WTC11 (cell line): ENCODE data around the gene MACROD2. TPM values are rescaled to one million over a fixed set of nuclear protein-coding genes. Genes with fewer than 3 reads are reported as not detected.

ENCODE experiments used
- ATAC-seq: fragments of 200-7000 bp; cut with Tn5 transposase; 2 replicates; pipeline ENCODE4 v1.10.0; 2021; ENCODE audit warnings: mild to moderate bottlenecking, moderate library complexity
- CTCF ChIA-PET: fragments of 300-600 bp; sonication (Branson Sonifier 250); formaldehyde crosslinking; loops from one replicate; lab custom pipeline; 2021; ENCODE audit warnings: antibody characterized with exemption; lab: Charles Lee
- POLR2A ChIA-PET: fragments of 350-600 bp; sonication (Branson Sonifier 250); formaldehyde crosslinking; loops from one replicate; lab custom pipeline; 2021; ENCODE audit warnings: antibody characterized with exemption; lab: Charles Lee
- DNase-seq: peaks from one replicate; pipeline ENCODE4 v3.0.0; 2021; ENCODE audit warnings: low spot score
- H3K27ac Mint-ChIP-seq: 2 replicates; pipeline ENCODE4 v1.8.0; 2021; ENCODE audit warnings: mixed read lengths
- H3K27me3 Mint-ChIP-seq: 2 replicates; pipeline ENCODE4 v1.8.0; 2021; ENCODE audit warnings: low read depth, mild to moderate bottlenecking, moderate library complexity, mixed read lengths
- H3K36me3 Mint-ChIP-seq: 2 replicates; pipeline ENCODE4 v1.8.0; 2021; ENCODE audit warnings: mixed read lengths
- H3K4me1 Mint-ChIP-seq: 2 replicates; pipeline ENCODE4 v1.8.0; 2022; ENCODE audit warnings: mixed read lengths
- H3K4me3 Mint-ChIP-seq: 2 replicates; pipeline ENCODE4 v1.8.0; 2021; ENCODE audit warnings: mild to moderate bottlenecking, moderate library complexity, mixed read lengths
- H3K9me3 Mint-ChIP-seq: 2 replicates; pipeline ENCODE4 v1.8.0; 2021; ENCODE audit warnings: mixed read lengths
- ATF1 ChIP-seq: sonication (generic); formaldehyde crosslinking; IDR thresholded peaks from 2 replicates; pipeline ENCODE4 v1.8.1; 2023; ENCODE audit warnings: mild to moderate bottlenecking, moderate library complexity, missing genetic modification reagents
- CREB1 ChIP-seq: sonication (generic); formaldehyde crosslinking; IDR thresholded peaks from 2 replicates; pipeline ENCODE4 v1.8.0; 2023; ENCODE audit warnings: mild to moderate bottlenecking, missing genetic modification reagents
- ESRRA ChIP-seq: sonication (generic); formaldehyde crosslinking; IDR thresholded peaks from 2 replicates; pipeline ENCODE4 v1.8.1; 2022; ENCODE audit warnings: mild to moderate bottlenecking, missing genetic modification reagents, borderline replicate concordance
- FOXK1 ChIP-seq: sonication (generic); formaldehyde crosslinking; IDR thresholded peaks from 2 replicates; pipeline ENCODE4 v1.8.0; 2022; ENCODE audit warnings: mild to moderate bottlenecking, moderate library complexity, missing genetic modification reagents
- GRHL2 ChIP-seq: fragments of 250-450 bp; sonication (Bioruptor Pico); IDR thresholded peaks from 2 replicates; pipeline ENCODE4 v1.8.0; 2022; ENCODE audit warnings: mild to moderate bottlenecking, moderate library complexity; ENCODE audit not compliant: insufficient replicate concordance, severe bottlenecking
- HMGA2 ChIP-seq: fragments of 250-450 bp; sonication (Bioruptor Pico); IDR thresholded peaks from 2 replicates; pipeline ENCODE4 v1.4.0; 2021; ENCODE audit warnings: mild to moderate bottlenecking, moderate library complexity
- JAZF1 ChIP-seq: fragments of 250-450 bp; sonication (Bioruptor Pico); IDR thresholded peaks from 2 replicates; pipeline ENCODE4 v1.9.0; 2021; ENCODE audit warnings: moderate library complexity, mild to moderate bottlenecking, inconsistent platforms
- NFYB ChIP-seq: sonication (generic); formaldehyde crosslinking; conservative IDR thresholded peaks from 2 replicates; pipeline ENCODE4 v1.8.0; 2022; ENCODE audit warnings: low read depth, missing genetic modification reagents
- NR1H2 ChIP-seq: sonication (generic); formaldehyde crosslinking; IDR thresholded peaks from 2 replicates; pipeline ENCODE4 v1.9.0; 2021; ENCODE audit warnings: mild to moderate bottlenecking, moderate library complexity, missing genetic modification reagents
- NR2C2 ChIP-seq: sonication (generic); formaldehyde crosslinking; IDR thresholded peaks from 2 replicates; pipeline ENCODE4 v1.8.0; 2022; ENCODE audit warnings: mild to moderate bottlenecking, missing genetic modification reagents
- OVOL2 ChIP-seq: fragments of 250-450 bp; sonication (Bioruptor Pico); IDR thresholded peaks from 2 replicates; pipeline ENCODE4 v1.9.0; 2021; ENCODE audit warnings: mild to moderate bottlenecking, borderline replicate concordance
- SMAD3 ChIP-seq: sonication (generic); formaldehyde crosslinking; IDR thresholded peaks from 2 replicates; pipeline ENCODE4 v1.8.0; 2022; ENCODE audit warnings: missing genetic modification reagents, mild to moderate bottlenecking, borderline replicate concordance
- TEAD1 ChIP-seq: sonication (generic); formaldehyde crosslinking; IDR thresholded peaks from 2 replicates; pipeline ENCODE4 v1.8.0; 2022; ENCODE audit warnings: mild to moderate bottlenecking, missing genetic modification reagents
- ZBTB21 ChIP-seq: sonication (generic); formaldehyde crosslinking; IDR thresholded peaks from 2 replicates; pipeline ENCODE4 v1.8.1; 2023; ENCODE audit warnings: mild to moderate bottlenecking, missing genetic modification reagents, borderline replicate concordance
- ZNF121 ChIP-seq: sonication (generic); formaldehyde crosslinking; IDR thresholded peaks from 2 replicates; pipeline ENCODE4 v1.8.0; 2023; ENCODE audit warnings: missing genetic modification reagents
- ZNF219 ChIP-seq: sonication (generic); formaldehyde crosslinking; IDR thresholded peaks from 2 replicates; pipeline ENCODE4 v1.8.0; 2023; ENCODE audit warnings: missing genetic modification reagents, mild to moderate bottlenecking, borderline replicate concordance
- ZNF416 ChIP-seq: fragments of 250-450 bp; sonication (Bioruptor Pico); IDR thresholded peaks from 2 replicates; pipeline ENCODE4 v1.9.0; 2021; ENCODE audit warnings: mild to moderate bottlenecking, inconsistent platforms
- total RNA-seq: library from RNA; stranded (reverse); gene quantifications from 3 replicates; pipeline ENCODE4 v1.2.3, GENCODE V29; 2021
- TF ChIP-seq, protein P1 (sequence below): sonication (generic); formaldehyde crosslinking; IDR thresholded peaks from 2 replicates; pipeline ENCODE4 v1.8.0; 2022; ENCODE audit warnings: mild to moderate bottlenecking, missing genetic modification reagents
- TF ChIP-seq, protein P2 (sequence below): sonication (generic); formaldehyde crosslinking; IDR thresholded peaks from 2 replicates; pipeline ENCODE4 v1.8.1; 2023; ENCODE audit warnings: mild to moderate bottlenecking, missing genetic modification reagents
- TF ChIP-seq, protein P3 (sequence below): sonication (generic); formaldehyde crosslinking; IDR thresholded peaks from 2 replicates; pipeline ENCODE4 v1.8.1; 2023; ENCODE audit warnings: mild to moderate bottlenecking, missing genetic modification reagents
- TF ChIP-seq, protein P4 (sequence below): fragments of 250-450 bp; sonication (Bioruptor Pico); IDR thresholded peaks from 2 replicates; pipeline ENCODE4 v1.9.0; 2021; ENCODE audit warnings: mild to moderate bottlenecking
- TF ChIP-seq, protein P5 (sequence below): sonication (generic); formaldehyde crosslinking; IDR thresholded peaks from 2 replicates; pipeline ENCODE4 v1.8.0; 2023; ENCODE audit warnings: missing genetic modification reagents, mild to moderate bottlenecking, borderline replicate concordance
- TF ChIP-seq, protein P6 (sequence below): sonication (generic); formaldehyde crosslinking; IDR thresholded peaks from 2 replicates; pipeline ENCODE4 v1.8.1; 2022; ENCODE audit warnings: mild to moderate bottlenecking, moderate library complexity, missing genetic modification reagents
- TF ChIP-seq, protein P7 (sequence below): sonication (generic); formaldehyde crosslinking; IDR thresholded peaks from 2 replicates; pipeline ENCODE4 v1.8.1; 2022; ENCODE audit warnings: low read depth, mild to moderate bottlenecking, moderate library complexity, missing genetic modification reagents, borderline replicate concordance

MACROD2 gene
- total RNA-seq, 1 experiment from 2014 or later, result 4.1 TPM

DNA sequence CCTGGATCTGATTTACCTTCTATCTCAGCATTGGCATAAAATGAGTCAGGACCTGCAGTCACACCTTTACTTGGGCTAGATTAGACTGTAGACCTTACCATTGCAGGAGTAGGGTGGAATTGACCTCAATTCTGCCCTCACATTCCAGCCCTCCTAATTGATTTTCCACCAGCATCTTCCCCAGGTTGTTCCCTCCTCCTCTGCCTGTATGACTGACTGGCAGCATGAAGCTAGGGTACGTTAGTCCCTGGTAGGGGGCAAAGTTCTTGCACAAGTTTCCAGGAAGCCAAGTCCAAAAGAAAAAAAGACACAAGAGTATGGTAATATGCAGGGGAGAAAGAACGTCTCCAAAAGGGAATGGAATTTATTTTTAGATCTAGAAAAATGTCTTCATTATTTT is 567.7 kb downstream of the MACROD2 start:
- POLR2A ChIA-PET, result no interaction called here
- Mint-ChIP-seq H3K36me3 (peaks cover 17% of the 10 kb centered on the region), H3K9me3 (peaks cover 24% of the 10 kb centered on the region), H3K4me3 (no peak overlapping the region), H3K27ac (peak overlapping the region; percentile 89), H3K27me3 (no peaks in the 10 kb centered on the region), H3K4me1 (peaks cover 13% of the 10 kb centered on the region)
- ATAC-seq (peak; percentile 46), DNase-seq (no peak)
- TF ChIP-seq GRHL2 (CRISPR knock-in tag) (no peak), NR2C2 (CRISPR knock-in tag) (no peak), ESRRA (CRISPR knock-in tag) (no peak), ZNF416 (CRISPR knock-in tag) (no peak), FOXK1 (CRISPR knock-in tag) (no peak), TEAD1 (CRISPR knock-in tag) (no peak), ZBTB21 (CRISPR knock-in tag) (no peak), NR1H2 (CRISPR knock-in tag) (no peak), SMAD3 (CRISPR knock-in tag) (no peak)
- TF ChIP-seq, protein P1, sequence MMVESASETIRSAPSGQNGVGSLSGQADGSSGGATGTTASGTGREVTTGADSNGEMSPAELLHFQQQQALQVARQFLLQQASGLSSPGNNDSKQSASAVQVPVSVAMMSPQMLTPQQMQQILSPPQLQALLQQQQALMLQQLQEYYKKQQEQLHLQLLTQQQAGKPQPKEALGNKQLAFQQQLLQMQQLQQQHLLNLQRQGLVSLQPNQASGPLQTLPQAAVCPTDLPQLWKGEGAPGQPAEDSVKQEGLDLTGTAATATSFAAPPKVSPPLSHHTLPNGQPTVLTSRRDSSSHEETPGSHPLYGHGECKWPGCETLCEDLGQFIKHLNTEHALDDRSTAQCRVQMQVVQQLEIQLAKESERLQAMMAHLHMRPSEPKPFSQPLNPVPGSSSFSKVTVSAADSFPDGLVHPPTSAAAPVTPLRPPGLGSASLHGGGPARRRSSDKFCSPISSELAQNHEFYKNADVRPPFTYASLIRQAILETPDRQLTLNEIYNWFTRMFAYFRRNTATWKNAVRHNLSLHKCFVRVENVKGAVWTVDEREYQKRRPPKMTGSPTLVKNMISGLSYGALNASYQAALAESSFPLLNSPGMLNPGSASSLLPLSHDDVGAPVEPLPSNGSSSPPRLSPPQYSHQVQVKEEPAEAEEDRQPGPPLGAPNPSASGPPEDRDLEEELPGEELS (CRISPR knock-in tag), result no peak
- TF ChIP-seq, protein P2, sequence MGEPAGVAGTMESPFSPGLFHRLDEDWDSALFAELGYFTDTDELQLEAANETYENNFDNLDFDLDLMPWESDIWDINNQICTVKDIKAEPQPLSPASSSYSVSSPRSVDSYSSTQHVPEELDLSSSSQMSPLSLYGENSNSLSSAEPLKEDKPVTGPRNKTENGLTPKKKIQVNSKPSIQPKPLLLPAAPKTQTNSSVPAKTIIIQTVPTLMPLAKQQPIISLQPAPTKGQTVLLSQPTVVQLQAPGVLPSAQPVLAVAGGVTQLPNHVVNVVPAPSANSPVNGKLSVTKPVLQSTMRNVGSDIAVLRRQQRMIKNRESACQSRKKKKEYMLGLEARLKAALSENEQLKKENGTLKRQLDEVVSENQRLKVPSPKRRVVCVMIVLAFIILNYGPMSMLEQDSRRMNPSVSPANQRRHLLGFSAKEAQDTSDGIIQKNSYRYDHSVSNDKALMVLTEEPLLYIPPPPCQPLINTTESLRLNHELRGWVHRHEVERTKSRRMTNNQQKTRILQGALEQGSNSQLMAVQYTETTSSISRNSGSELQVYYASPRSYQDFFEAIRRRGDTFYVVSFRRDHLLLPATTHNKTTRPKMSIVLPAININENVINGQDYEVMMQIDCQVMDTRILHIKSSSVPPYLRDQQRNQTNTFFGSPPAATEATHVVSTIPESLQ (CRISPR knock-in tag), result no peak
- TF ChIP-seq, protein P3, sequence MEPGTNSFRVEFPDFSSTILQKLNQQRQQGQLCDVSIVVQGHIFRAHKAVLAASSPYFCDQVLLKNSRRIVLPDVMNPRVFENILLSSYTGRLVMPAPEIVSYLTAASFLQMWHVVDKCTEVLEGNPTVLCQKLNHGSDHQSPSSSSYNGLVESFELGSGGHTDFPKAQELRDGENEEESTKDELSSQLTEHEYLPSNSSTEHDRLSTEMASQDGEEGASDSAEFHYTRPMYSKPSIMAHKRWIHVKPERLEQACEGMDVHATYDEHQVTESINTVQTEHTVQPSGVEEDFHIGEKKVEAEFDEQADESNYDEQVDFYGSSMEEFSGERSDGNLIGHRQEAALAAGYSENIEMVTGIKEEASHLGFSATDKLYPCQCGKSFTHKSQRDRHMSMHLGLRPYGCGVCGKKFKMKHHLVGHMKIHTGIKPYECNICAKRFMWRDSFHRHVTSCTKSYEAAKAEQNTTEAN (CRISPR knock-in tag), result no peak
- CTCF ChIA-PET, result no interaction called here

DNA sequence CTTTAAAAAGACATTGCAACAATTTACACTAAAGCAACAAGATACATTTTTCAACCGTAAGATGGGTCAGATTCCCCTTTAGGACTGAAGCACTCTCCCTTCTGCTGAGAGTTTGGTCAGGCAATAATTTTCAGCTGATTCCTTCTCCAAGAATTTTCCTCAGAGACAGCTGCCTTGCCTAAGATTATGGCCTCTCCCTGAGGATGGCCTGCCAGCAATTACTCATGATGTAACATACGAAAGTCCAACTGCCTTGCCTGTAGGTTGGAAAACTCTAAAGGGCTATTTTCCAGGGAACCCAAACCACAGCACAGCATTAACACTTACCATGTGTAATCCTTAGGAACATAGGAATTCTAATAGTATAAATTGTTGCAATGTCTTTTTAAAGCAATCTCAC is 571.2 kb downstream of the MACROD2 start:
- H3K4me1 Mint-ChIP-seq, result peaks cover 21% of the 10 kb centered on the region
- TF ChIP-seq FOXK1 (CRISPR knock-in tag), result no peak
- no peak for TF ChIP-seq HMGA2 (CRISPR knock-in tag)
- TF ChIP-seq, protein P4, sequence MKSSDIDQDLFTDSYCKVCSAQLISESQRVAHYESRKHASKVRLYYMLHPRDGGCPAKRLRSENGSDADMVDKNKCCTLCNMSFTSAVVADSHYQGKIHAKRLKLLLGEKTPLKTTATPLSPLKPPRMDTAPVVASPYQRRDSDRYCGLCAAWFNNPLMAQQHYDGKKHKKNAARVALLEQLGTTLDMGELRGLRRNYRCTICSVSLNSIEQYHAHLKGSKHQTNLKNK, result no peak
- no peak for TF ChIP-seq ESRRA (CRISPR knock-in tag)
- TF ChIP-seq, protein P5, sequence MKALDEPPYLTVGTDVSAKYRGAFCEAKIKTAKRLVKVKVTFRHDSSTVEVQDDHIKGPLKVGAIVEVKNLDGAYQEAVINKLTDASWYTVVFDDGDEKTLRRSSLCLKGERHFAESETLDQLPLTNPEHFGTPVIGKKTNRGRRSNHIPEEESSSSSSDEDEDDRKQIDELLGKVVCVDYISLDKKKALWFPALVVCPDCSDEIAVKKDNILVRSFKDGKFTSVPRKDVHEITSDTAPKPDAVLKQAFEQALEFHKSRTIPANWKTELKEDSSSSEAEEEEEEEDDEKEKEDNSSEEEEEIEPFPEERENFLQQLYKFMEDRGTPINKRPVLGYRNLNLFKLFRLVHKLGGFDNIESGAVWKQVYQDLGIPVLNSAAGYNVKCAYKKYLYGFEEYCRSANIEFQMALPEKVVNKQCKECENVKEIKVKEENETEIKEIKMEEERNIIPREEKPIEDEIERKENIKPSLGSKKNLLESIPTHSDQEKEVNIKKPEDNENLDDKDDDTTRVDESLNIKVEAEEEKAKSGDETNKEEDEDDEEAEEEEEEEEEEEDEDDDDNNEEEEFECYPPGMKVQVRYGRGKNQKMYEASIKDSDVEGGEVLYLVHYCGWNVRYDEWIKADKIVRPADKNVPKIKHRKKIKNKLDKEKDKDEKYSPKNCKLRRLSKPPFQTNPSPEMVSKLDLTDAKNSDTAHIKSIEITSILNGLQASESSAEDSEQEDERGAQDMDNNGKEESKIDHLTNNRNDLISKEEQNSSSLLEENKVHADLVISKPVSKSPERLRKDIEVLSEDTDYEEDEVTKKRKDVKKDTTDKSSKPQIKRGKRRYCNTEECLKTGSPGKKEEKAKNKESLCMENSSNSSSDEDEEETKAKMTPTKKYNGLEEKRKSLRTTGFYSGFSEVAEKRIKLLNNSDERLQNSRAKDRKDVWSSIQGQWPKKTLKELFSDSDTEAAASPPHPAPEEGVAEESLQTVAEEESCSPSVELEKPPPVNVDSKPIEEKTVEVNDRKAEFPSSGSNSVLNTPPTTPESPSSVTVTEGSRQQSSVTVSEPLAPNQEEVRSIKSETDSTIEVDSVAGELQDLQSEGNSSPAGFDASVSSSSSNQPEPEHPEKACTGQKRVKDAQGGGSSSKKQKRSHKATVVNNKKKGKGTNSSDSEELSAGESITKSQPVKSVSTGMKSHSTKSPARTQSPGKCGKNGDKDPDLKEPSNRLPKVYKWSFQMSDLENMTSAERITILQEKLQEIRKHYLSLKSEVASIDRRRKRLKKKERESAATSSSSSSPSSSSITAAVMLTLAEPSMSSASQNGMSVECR (CRISPR knock-in tag), result no peak
- TF ChIP-seq, protein P6, sequence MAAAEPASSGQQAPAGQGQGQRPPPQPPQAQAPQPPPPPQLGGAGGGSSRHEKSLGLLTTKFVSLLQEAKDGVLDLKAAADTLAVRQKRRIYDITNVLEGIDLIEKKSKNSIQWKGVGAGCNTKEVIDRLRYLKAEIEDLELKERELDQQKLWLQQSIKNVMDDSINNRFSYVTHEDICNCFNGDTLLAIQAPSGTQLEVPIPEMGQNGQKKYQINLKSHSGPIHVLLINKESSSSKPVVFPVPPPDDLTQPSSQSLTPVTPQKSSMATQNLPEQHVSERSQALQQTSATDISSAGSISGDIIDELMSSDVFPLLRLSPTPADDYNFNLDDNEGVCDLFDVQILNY (CRISPR knock-in tag), result no peak
- TF ChIP-seq CREB1, result no peak
- TF ChIP-seq ZNF121 (CRISPR knock-in tag), result no peak
- TF ChIP-seq OVOL2 (CRISPR knock-in tag), result no peak
- TF ChIP-seq ATF1 (CRISPR knock-in tag), result no peak
- TF ChIP-seq NFYB (CRISPR knock-in tag), result no peak
- TF ChIP-seq ZNF219 (CRISPR knock-in tag), result no peak
- TF ChIP-seq TEAD1 (CRISPR knock-in tag), result no peak
- TF ChIP-seq JAZF1 (CRISPR knock-in tag), result no peak
- TF ChIP-seq, protein P7, sequence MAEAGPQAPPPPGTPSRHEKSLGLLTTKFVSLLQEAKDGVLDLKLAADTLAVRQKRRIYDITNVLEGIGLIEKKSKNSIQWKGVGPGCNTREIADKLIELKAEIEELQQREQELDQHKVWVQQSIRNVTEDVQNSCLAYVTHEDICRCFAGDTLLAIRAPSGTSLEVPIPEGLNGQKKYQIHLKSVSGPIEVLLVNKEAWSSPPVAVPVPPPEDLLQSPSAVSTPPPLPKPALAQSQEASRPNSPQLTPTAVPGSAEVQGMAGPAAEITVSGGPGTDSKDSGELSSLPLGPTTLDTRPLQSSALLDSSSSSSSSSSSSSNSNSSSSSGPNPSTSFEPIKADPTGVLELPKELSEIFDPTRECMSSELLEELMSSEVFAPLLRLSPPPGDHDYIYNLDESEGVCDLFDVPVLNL (CRISPR knock-in tag), result no peak
- no peak for TF ChIP-seq ZBTB21 (CRISPR knock-in tag)
- TF ChIP-seq, all 79 proteins: peak for 0
- ATAC-seq, result no peak
- Mint-ChIP-seq H3K9me3 (peaks cover 24% of the 10 kb centered on the region), H3K36me3 (peaks cover 17% of the 10 kb centered on the region), H3K27me3 (no peaks in the 10 kb centered on the region), H3K4me3 (no peak overlapping the region), H3K27ac (no peak overlapping the region)
- DNase-seq, result no peak
- ChIA-PET POLR2A (no interaction called here), CTCF (no interaction called here)
